ENCODE results near the gene FSD1L.

Gene FSD1L

GRCh38 chr9:105443121-105443520, 4.7 kb upstream of the FSD1L start:
- TF ChIP-seq CTCF (IDR thresholded peaks at IDR 0.05; ENCODE audit: control extremely low read depth, extremely low read depth, low read depth, missing control alignments) = no peak
- CTCF ChIA-PET = interaction anchor here (1.2 to 2.0 kb wide), 4 partner anchors 13 to 161 kb away, joined by 3 to 5 read pairs (median 4); no protein-coding TSS in a partner anchor
- POLR2A ChIA-PET = no interaction called here

GRCh38 chr9:105444130-105444529, 3.7 kb upstream of the FSD1L start:
- POLR2A ChIA-PET = interaction anchor here (0.6 kb wide), 1 partner anchor 594 kb away, joined by 3 read pairs; no protein-coding TSS in a partner anchor
- no peak for DNase-seq (ENCODE audit: extremely low spot score)
- CTCF ChIA-PET = interaction anchor here (1.7 to 2.1 kb wide), 3 partner anchors 12 to 27 kb away, joined by 3 to 7 read pairs (median 5); no protein-coding TSS in a partner anchor
- TF ChIP-seq CTCF (IDR thresholded peaks at IDR 0.05; ENCODE audit: control extremely low read depth, extremely low read depth, low read depth, missing control alignments) = no peak

More at GRCh38 chr9:105443121-105443520, 4.7 kb upstream of the FSD1L start:
- DNase-seq (ENCODE audit: extremely low spot score) = no peak

DNA sequence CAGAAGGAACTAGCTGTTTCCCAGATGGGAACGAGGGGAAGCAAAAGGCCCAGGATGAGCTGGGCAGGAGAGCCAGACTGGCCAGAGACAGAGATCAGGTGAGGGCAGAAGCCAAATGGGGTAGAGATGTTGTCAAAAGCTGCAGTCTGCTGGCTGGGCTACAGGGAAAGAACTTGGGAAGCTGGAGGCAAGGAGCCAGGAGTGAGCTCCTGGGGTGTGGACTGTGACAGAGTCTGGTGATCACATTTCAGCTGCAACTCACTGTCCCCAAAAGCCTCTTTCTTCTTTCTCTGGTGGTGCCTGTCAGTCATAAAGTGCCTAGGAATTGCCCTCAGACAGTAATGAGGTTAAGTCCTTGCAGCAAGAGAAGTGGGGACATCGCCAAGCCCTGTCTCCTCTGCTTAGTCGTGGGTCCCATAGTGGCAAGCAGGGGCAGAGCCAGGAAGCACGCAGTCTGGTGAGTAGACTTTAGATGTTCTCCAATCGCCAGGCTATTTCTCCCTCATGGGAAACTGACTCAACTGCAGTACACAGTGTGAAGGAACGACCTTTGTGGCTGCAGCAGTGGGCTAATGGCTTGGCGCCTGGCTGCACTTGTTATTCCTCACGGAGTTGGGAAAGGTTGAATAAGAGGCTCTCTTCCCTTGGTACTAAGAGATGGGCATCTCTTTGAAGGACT, 2.5 kb upstream of the FSD1L start:
- DNase-seq (ENCODE audit: extremely low spot score) = no peak
- ChIA-PET CTCF (interaction anchor here (0.8 to 2.1 kb wide), 5 partner anchors 9 to 28 kb away, joined by 3 to 7 read pairs (median 3); no protein-coding TSS in a partner anchor), POLR2A (no interaction called here)
- no peak for TF ChIP-seq CTCF (IDR thresholded peaks at IDR 0.05; ENCODE audit: control extremely low read depth, extremely low read depth, low read depth, missing control alignments)

DNA sequence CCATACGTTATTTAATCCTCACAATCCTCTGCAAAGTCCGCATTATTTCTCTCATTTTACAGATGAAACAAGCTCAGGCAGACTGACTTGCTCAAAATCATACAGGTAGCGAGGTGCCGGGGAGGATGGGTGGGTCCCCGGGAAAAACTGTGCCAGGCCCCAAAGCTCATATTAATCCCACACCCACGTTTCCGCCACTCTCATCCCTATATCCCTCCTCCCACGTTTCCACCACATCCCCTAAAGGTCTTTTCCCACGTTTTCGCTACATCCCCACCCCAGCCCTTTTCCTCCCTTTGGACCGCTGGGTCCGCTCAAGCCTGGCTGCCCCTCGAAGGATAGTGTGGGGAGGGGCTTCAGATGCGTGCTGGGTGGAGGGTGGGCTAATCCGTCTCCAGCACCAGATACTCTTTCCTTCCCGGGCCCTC, 434 bp upstream of the FSD1L start:
- ChIA-PET CTCF (interaction anchor here (1.1 to 2.2 kb wide), 7 partner anchors 8 to 148 kb away, joined by 3 to 7 read pairs (median 3); no protein-coding TSS in a partner anchor), POLR2A (no interaction called here)
- no peak for TF ChIP-seq CTCF (IDR thresholded peaks at IDR 0.05; ENCODE audit: control extremely low read depth, extremely low read depth, low read depth, missing control alignments)
- DNase-seq (ENCODE audit: extremely low spot score) = no peak

DNA sequence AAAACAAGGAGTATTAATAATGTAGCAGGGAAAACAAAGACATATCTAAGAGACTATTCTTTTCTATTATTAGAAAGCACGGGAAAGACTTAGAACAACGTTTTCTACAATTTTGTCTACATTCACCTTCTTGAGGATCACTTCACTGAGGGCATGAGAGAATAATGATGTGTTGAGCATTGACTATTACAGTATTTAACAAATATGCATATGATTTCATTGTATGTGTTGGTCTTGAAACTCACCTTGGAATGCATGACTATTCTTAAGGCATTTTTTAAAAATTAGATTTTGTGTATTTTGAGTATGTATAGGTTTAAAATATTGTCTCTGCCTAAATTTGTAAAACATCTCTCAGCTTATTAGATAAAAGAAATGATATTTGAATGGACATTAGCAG, 1.2 kb downstream of the FSD1L start:
- CTCF ChIA-PET = interaction anchor here (1.4 to 2.8 kb wide), 3 partner anchors 8 to 105 kb away, joined by 3 to 15 read pairs (median 4); no protein-coding TSS in a partner anchor
- DNase-seq (ENCODE audit: extremely low spot score) = no peak
- POLR2A ChIA-PET = no interaction called here

GRCh38 chr9:105452185-105452584, 4.4 kb downstream of the FSD1L start:
- POLR2A ChIA-PET = no interaction called here
- no peak for DNase-seq (ENCODE audit: extremely low spot score)
- CTCF ChIA-PET = interaction anchor here (0.7 to 1.5 kb wide), 2 partner anchors 119 to 266 kb away, joined by 3 read pairs; no protein-coding TSS in a partner anchor
- no peak for TF ChIP-seq CTCF (IDR thresholded peaks at IDR 0.05; ENCODE audit: control extremely low read depth, extremely low read depth, low read depth, missing control alignments)

More for the DNA sequence above, 1.2 kb downstream of the FSD1L start:
- TF ChIP-seq CTCF (IDR thresholded peaks at IDR 0.05; ENCODE audit: control extremely low read depth, extremely low read depth, low read depth, missing control alignments) = no peak
